T-helper 2 cell treated with Interferon-gamma antibody and Interleukin-4, amounts not matched to agents 5 μg/mL and 100 μg/mL, for 36 hours (primary cell): ENCODE results near the gene PARS2.

Source experiments
- DNase-seq: peaks from one replicate; pipeline ENCODE4 v3.0.0; 2021; ENCODE audit warnings: low spot score
- H3K27ac Mint-ChIP-seq: one replicate; pipeline ENCODE4 v1.8.0; 2021; ENCODE audit warnings: mild to moderate bottlenecking, mixed read lengths
- H3K27me3 Mint-ChIP-seq: one replicate; pipeline ENCODE4 v1.8.0; 2021; ENCODE audit warnings: low read depth, mixed read lengths
- H3K36me3 Mint-ChIP-seq: one replicate; pipeline ENCODE4 v1.8.0; 2021; ENCODE audit warnings: low read depth, mixed read lengths
- H3K4me1 Mint-ChIP-seq: one replicate; pipeline ENCODE4 v1.8.0; 2021; ENCODE audit warnings: low read depth, mixed read lengths
- H3K4me3 Mint-ChIP-seq: one replicate; pipeline ENCODE4 v1.8.0; 2022; ENCODE audit warnings: mild to moderate bottlenecking, moderate library complexity, mixed read lengths
- H3K9me3 Mint-ChIP-seq: one replicate; pipeline ENCODE4 v1.8.0; 2021; ENCODE audit warnings: mixed read lengths

PARS2 gene

GRCh38 chr1:54764133-54764921, at the start of gene PARS2:
Gene PARS2, minus strand, starts transcription at chr1:54764523. Its CDS starts 5,362 bp downstream, at chr1:54759161.
- H3K4me1 Mint-ChIP-seq: peaks cover 15% of the 10 kb centered on the region

GRCh38 chr1:54814126-54814498, 49.8 kb upstream of the PARS2 start:
- Mint-ChIP-seq H3K27ac (no peak overlapping the region), H3K9me3 (no peaks in the 10 kb centered on the region), H3K4me1 (peaks cover 11% of the 10 kb centered on the region), H3K4me3 (no peak overlapping the region), H3K27me3 (no peaks in the 10 kb centered on the region), H3K36me3 (no peaks in the 10 kb centered on the region)
- no peak for DNase-seq

More at GRCh38 chr1:54764133-54764921, at the start of gene PARS2:
- Mint-ChIP-seq H3K27ac (peak within 1 kb of the TSS; percentile 90), H3K36me3 (no peaks in the 10 kb centered on the region), H3K27me3 (no peaks in the 10 kb centered on the region), H3K4me3 (peak within 1 kb of the TSS; percentile 91), H3K9me3 (no peaks in the 10 kb centered on the region)
- peak; percentile 97 for DNase-seq

DNA sequence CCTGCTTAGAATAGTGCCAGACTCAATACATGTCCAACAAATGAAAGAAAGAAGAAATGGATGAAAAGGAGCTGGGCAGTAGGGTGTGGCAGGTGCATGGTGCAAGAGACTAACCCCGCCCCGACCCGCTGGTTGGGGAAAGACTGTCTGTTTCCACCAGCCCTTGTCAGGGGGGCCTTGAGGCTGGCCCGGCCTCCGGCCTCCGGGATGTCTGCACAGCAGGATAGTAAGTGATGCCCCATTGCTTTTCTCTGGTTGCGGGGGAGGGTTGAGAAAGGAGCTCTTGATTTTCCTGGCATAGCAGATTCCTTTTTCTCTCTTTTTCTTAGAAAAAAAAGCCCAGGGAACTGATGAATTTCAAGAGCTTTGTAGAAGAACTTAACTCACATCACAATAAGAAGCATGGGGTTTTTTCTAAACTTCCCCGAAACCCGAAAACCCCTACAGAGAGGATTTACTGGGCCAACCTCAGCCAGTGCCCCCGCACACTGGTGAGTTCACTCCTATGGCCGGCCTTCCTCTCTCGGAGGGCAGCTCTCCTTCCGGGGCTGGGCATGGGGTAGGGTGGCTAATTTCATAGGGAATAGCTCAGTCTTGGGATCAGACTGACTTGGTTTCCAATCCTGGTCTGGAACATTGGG, 49.3 kb upstream of the PARS2 start:
- no peaks in the 10 kb centered on the region for H3K36me3 Mint-ChIP-seq
- H3K4me1 Mint-ChIP-seq: peaks cover 11% of the 10 kb centered on the region
- no peak overlapping the region for H3K27ac Mint-ChIP-seq
- H3K27me3 Mint-ChIP-seq: no peaks in the 10 kb centered on the region
- no peaks in the 10 kb centered on the region for H3K9me3 Mint-ChIP-seq
- no peak overlapping the region for H3K4me3 Mint-ChIP-seq
- no peak for DNase-seq

GRCh38 chr1:54812801-54813484, 48.6 kb upstream of the PARS2 start:
- no peak for DNase-seq
- Mint-ChIP-seq H3K9me3 (no peaks in the 10 kb centered on the region), H3K4me3 (no peak overlapping the region), H3K36me3 (no peaks in the 10 kb centered on the region), H3K27me3 (no peaks in the 10 kb centered on the region), H3K27ac (peak overlapping the region; percentile 26), H3K4me1 (peaks cover 8% of the 10 kb centered on the region)

DNA sequence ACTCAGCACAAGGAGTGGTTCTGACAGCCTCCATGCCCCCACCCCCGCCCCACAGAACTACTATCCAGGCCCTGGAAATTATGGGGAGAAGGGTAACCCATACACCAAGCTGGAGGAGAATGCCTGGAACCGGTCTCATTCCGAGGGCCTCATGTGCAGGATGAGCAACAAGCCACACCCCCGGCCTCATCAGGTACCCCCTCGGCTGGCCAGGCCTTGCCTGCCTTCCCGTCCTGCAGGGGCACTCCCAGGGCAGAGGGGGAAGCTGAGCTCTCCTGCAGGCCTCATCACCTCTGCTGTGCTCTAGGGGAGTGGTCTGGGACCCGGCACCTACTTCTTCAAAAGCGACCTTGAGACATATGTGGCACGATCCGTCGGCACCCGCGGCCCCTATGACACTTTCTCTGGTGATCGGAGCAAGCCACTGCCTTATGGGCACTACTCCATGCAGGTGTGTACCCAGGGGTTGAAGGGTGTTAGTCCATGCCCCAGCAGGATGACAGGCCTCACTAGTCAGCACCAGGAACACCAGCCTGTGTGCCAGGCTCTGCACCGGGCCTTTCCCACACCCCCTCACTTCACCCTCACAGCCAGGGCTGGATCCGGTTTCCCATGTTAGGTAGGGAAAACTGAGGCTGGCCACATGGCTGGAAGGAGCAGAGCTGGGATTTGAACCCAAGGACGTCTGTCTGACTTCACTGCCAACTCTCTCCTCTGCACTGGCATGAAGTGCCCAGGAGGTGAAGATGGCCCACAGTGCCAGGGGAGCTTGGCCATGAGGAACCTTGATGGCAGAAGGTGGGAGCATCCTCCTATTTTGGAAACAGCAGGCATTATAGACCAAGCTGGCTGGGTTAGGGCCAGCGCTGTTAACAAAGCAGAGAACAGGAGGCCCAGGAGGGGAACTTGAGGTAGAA, 47.7 kb upstream of the PARS2 start:
- no peaks in the 10 kb centered on the region for H3K36me3 Mint-ChIP-seq
- no peak overlapping the region for H3K27ac Mint-ChIP-seq
- no peaks in the 10 kb centered on the region for H3K9me3 Mint-ChIP-seq
- no peak for DNase-seq
- no peak overlapping the region for H3K4me3 Mint-ChIP-seq
- no peaks in the 10 kb centered on the region for H3K27me3 Mint-ChIP-seq
- H3K4me1 Mint-ChIP-seq: peaks cover 13% of the 10 kb centered on the region

DNA sequence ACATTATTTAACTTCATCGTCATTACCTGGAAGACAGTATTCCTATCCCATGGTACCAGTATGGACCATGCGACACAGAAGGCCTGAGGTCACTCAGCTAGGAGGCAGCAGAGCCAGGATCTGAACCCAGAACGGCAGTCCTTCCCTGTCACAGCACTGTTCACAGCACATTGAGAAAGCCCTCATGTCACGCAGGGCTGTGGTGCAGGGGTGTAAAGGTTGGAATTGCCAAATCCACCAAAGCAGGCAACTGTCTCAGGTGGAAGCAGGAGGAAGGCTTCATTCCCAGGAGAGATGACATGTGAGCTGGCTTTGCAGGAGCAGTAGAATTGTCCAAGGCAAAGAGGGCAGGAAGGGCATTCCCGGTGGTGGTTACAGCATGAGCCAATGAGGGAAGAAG, 46.7 kb upstream of the PARS2 start:
- Mint-ChIP-seq H3K36me3 (no peaks in the 10 kb centered on the region), H3K27me3 (no peaks in the 10 kb centered on the region), H3K27ac (no peak overlapping the region), H3K4me3 (no peak overlapping the region), H3K4me1 (peaks cover 19% of the 10 kb centered on the region), H3K9me3 (no peaks in the 10 kb centered on the region)
- DNase-seq: no peak

GRCh38 chr1:54810153-54810942, 46.0 kb upstream of the PARS2 start:
- Mint-ChIP-seq H3K27ac (no peak overlapping the region), H3K9me3 (no peaks in the 10 kb centered on the region), H3K4me1 (peaks cover 19% of the 10 kb centered on the region), H3K4me3 (no peak overlapping the region), H3K36me3 (no peaks in the 10 kb centered on the region), H3K27me3 (no peaks in the 10 kb centered on the region)
- peak; percentile 42 for DNase-seq

- Mint-ChIP-seq H3K4me3 (no peak overlapping the region), H3K36me3 (no peaks in the 10 kb centered on the region), H3K4me1 (peaks cover 23% of the 10 kb centered on the region), H3K27ac (no peak overlapping the region), H3K9me3 (no peaks in the 10 kb centered on the region), H3K27me3 (no peaks in the 10 kb centered on the region)
- no peak for DNase-seq
Observed at GRCh38 chr1:54809496-54810074, 45.3 kb upstream of the PARS2 start.

DNA sequence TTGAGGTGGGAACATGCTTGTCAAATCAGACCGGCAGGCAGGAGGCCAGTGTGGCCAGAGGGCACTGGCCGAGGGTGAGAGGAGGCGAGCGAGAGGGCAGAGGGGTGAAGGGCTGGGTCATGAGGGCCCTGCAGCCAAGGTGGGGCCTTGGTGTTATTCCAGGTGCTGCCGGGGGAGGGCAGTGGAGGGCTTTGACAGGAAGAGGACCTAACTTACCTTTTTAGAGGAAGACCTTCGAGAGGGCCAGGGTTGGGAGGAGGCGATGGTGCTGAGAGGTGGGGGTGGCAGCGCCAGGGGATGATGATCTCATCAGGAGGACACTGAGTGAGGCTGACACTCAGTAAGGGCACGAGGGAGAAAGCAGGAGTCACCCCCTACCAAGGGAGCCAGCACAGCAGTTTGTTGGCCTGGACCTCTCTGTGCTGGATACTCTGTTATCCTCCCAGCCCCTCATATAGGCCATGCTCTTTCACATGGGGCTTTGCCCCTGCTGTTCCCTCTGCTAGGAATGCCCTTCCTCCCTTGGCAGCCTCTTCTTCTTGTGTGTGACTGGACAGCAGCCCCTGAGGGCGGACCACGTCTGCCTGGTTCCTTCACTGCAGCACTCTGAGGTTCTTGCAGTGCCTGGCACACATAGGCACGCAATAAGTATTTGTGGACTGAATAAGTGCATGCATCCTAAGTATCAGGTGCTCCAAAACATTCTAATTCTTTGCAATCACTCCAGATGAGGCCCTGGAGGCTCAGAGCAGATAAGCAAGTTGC, 44.3 kb upstream of the PARS2 start:
- Mint-ChIP-seq H3K36me3 (no peaks in the 10 kb centered on the region), H3K27ac (no peak overlapping the region), H3K4me3 (no peak overlapping the region), H3K4me1 (peaks cover 31% of the 10 kb centered on the region), H3K27me3 (no peaks in the 10 kb centered on the region), H3K9me3 (no peaks in the 10 kb centered on the region)
- no peak for DNase-seq

DNA sequence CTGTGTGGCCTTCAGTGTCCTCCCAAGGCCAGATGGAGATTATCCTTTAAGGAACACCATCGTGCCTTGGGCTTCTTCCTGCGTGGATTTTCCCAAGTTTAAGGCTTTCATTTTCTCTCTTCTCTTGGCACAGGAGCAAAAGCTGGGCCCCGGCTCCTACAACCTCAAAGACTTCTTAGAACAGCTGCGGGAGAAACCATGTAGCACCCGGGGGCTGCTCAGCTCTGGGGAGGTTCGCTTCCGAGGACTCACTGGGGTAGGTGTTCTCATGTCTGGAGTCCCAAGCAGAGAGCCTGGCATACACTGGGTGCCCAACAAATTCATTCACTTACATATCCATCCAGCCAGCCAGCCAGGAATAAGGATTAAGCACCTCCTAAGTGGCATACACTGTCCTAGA, 43.4 kb upstream of the PARS2 start:
- no peak overlapping the region for H3K4me3 Mint-ChIP-seq
- no peak overlapping the region for H3K27ac Mint-ChIP-seq
- peaks cover 25% of the 10 kb centered on the region for H3K4me1 Mint-ChIP-seq

DNA sequence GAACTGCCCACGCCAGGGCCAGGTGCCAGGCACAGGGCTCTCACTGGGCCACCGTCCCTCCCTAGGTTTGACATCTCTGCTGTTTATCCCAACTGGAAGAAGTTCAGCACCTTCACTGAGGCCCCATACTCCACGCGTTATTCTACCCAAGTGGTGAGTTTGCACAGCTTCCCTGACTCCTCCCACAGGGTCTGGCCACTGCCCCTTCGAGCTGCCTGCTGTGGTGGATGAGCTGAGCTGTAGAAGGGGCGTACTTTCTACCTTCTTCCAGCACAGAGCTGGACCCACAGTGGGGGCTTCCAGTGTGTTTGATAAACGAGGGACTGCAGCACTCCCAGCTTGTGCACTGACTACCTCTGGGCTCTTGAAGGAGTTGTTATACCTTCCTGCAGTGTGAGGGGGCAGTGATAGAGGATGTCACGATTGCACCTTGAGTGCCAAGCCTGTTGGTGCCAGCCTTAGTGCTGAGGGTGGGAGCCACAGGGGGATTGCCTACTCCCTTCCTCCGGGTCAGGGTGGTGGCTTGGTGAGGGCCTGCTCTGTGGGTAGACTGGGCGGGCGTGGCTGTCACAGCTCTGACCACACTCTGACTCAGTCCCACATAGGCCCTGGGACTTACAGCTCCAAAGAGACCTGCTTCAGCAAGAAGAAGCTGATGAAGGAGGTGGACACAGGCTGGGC, 42.7 kb upstream of the PARS2 start:
- DNase-seq: peak; percentile 24
- no peaks in the 10 kb centered on the region for H3K36me3 Mint-ChIP-seq
- no peak overlapping the region for H3K27ac Mint-ChIP-seq
- no peaks in the 10 kb centered on the region for H3K9me3 Mint-ChIP-seq
- no peak overlapping the region for H3K4me3 Mint-ChIP-seq
- no peaks in the 10 kb centered on the region for H3K27me3 Mint-ChIP-seq
- peaks cover 25% of the 10 kb centered on the region for H3K4me1 Mint-ChIP-seq

More for the DNA sequence above, 43.4 kb upstream of the PARS2 start:
- no peak for DNase-seq
- Mint-ChIP-seq H3K36me3 (no peaks in the 10 kb centered on the region), H3K27me3 (no peaks in the 10 kb centered on the region), H3K9me3 (no peaks in the 10 kb centered on the region)

DNA sequence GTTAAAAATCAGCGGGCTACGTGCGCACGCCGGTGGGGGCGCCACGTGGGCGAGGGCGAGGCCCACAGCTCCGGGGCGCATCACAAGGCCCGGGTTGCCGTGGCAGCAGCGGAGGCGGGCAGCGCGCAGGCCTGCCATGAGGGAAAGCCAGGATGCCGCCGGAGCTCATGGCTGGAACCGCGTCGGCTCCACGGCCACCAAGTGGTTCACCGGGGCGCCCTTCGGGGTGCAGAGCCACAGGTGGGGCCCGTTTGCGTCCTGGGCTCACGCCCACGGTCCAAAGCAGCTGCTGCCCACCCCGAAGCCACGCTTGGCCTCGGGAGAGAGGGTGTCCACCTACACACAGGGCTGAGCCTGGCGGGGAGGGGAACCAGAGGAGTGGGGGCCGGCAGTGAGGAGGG, 41.7 kb upstream of the PARS2 start:
- Mint-ChIP-seq H3K4me1 (peaks cover 32% of the 10 kb centered on the region), H3K27ac (no peak overlapping the region), H3K4me3 (no peak overlapping the region), H3K9me3 (no peaks in the 10 kb centered on the region), H3K27me3 (no peaks in the 10 kb centered on the region), H3K36me3 (no peaks in the 10 kb centered on the region)
- no peak for DNase-seq
